ENCODE data around the gene CLK1.

GRCh38 chr2:200869014-200869413 is 4.6 kb upstream of the CLK1 start:
- TF ChIP-seq EP300 (IDR thresholded peaks at IDR 0.05) (no peak), CTCF (IDR thresholded peaks at IDR 0.05) (no peak), POLR2A (IDR thresholded peaks at IDR 0.05; ENCODE audit: low read length) (no peak), ZFP36 (IDR thresholded peaks at IDR 0.05; ENCODE audit: borderline replicate concordance, partially characterized antibody) (no peak), KDM1A (IDR thresholded peaks at IDR 0.05; ENCODE audit: low read depth) (no peak), NFE2L2 (conservative IDR thresholded peaks at IDR 0.05; ENCODE audit: low read length) (no peak), JUN (IDR thresholded peaks at IDR 0.05) (no peak), SREBF2 (IDR thresholded peaks at IDR 0.05) (no peak), RFX5 (IDR thresholded peaks at IDR 0.05) (no peak), MAZ (IDR thresholded peaks at IDR 0.05; ENCODE audit: borderline replicate concordance, low read depth, low read length) (no peak), MAFK (IDR thresholded peaks at IDR 0.05; ENCODE audit: partially characterized antibody) (no peak), RCOR1 (IDR thresholded peaks at IDR 0.05; ENCODE audit: low read depth, low read length) (no peak)
- TF ChIP-seq, protein P1, sequence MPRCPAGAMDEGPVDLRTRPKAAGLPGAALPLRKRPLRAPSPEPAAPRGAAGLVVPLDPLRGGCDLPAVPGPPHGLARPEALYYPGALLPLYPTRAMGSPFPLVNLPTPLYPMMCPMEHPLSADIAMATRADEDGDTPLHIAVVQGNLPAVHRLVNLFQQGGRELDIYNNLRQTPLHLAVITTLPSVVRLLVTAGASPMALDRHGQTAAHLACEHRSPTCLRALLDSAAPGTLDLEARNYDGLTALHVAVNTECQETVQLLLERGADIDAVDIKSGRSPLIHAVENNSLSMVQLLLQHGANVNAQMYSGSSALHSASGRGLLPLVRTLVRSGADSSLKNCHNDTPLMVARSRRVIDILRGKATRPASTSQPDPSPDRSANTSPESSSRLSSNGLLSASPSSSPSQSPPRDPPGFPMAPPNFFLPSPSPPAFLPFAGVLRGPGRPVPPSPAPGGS (IDR thresholded peaks at IDR 0.05), result no peak
